Activated naive CD4-positive, alpha-beta T cell treated with anti-CD3 and anti-CD28 coated beads, Interleukin-2, amount 50 U/mL, for 72 hours (primary cell): ENCODE results near the gene SYNGAP1. TPM values are rescaled to one million over a fixed set of nuclear protein-coding genes. Genes with fewer than 3 reads are reported as not detected.

ENCODE experiments used
- ATAC-seq, 2 donors: fragments of 150-1000 bp; cut with Tn5 transposase; 2 replicates each; pipeline ENCODE4 v1.10.0; 2021; ENCODE audit warnings: mild to moderate bottlenecking in 2 of 2, moderate library complexity in 2 of 2
- DNase-seq, 2 donors: peaks; one replicate each; pipeline ENCODE4 v3.0.0; 2021 to 2022; ENCODE audit warnings: low spot score in 2 of 2
- H3K27ac Mint-ChIP-seq, 2 donors: one replicate each; pipeline ENCODE4 v1.8.0; 2022; ENCODE audit warnings: mild to moderate bottlenecking in 2 of 2, mixed read lengths in 2 of 2
- H3K36me3 Mint-ChIP-seq, 2 donors: one replicate each; pipeline ENCODE4 v1.8.0; 2022; ENCODE audit warnings: mixed read lengths in 2 of 2
- H3K9me3 Mint-ChIP-seq, 2 donors: one replicate each; pipeline ENCODE4 v1.8.0; 2022; ENCODE audit warnings: mixed read lengths in 2 of 2
- total RNA-seq, 2 donors: library from RNA; stranded (reverse); gene quantifications; one replicate each; pipeline ENCODE4 v1.2.3, GENCODE V29; 2022

SYNGAP1 gene
- total RNA-seq, 2 donors from 2014 or later = 70.5 to 71.7 TPM

GRCh38 chr6:33414592-33415271 lies 5.1 kb upstream of the SYNGAP1 start:
- DNase-seq (no peak), ATAC-seq (no peak)
- Mint-ChIP-seq H3K36me3 (peaks cover 21 to 38% of the 10 kb centered on the region in 2 donors), H3K27ac (peak overlapping the region in 1 of 2 donors; percentile 99), H3K9me3 (no peaks in the 10 kb centered on the region)

- ATAC-seq (no peak), DNase-seq (no peak)
- Mint-ChIP-seq H3K9me3 (no peaks in the 10 kb centered on the region), H3K36me3 (peaks cover 17 to 34% of the 10 kb centered on the region in 2 donors), H3K27ac (peak overlapping the region; percentile 86 to 99)
Observed at GRCh38 chr6:33415831-33416230, 4.0 kb upstream of the SYNGAP1 start.

- H3K36me3 Mint-ChIP-seq = peaks cover 17 to 30% of the 10 kb centered on the region in 2 donors
- no peaks in the 10 kb centered on the region for H3K9me3 Mint-ChIP-seq
- H3K27ac Mint-ChIP-seq = peak overlapping the region; percentile 86 to 99
- DNase-seq (peak; percentile 22 to 73), ATAC-seq (peak; percentile 5 to 15)
Observed at GRCh38 chr6:33416386-33417127, 3.3 kb upstream of the SYNGAP1 start.

GRCh38 chr6:33417128-33417902 lies 2.5 kb upstream of the SYNGAP1 start:
- DNase-seq = peak; percentile 22 to 77
- Mint-ChIP-seq H3K9me3 (no peaks in the 10 kb centered on the region), H3K36me3 (peaks cover 17 to 28% of the 10 kb centered on the region in 2 donors), H3K27ac (peak overlapping the region; percentile 86 to 99)
- peak in 1 of 2 donors; percentile 43 for ATAC-seq

- Mint-ChIP-seq H3K9me3 (no peaks in the 10 kb centered on the region), H3K36me3 (peaks cover 22% of the 10 kb centered on the region in 2 donors), H3K27ac (peak within 1 kb of the TSS; percentile 99 to 100)
- ATAC-seq (peak; percentile 77 to 88), DNase-seq (peak; percentile 96 to 100)
Observed at GRCh38 chr6:33417903-33418689, 1.8 kb upstream of the SYNGAP1 start, which contains the start of gene CUTA. Gene CUTA, minus strand, starts transcription at chr6:33418107. Its CDS starts 107 bp downstream, at chr6:33418000.

- peak; percentile 53 to 78 for DNase-seq
- peaks cover 22 to 29% of the 10 kb centered on the region in 2 donors for H3K36me3 Mint-ChIP-seq
- ATAC-seq = peak; percentile 3 to 4
- no peaks in the 10 kb centered on the region for H3K9me3 Mint-ChIP-seq
- peak overlapping the region; percentile 99 to 100 for H3K27ac Mint-ChIP-seq
Observed at GRCh38 chr6:33418690-33419291, 1.1 kb upstream of the SYNGAP1 start.

GRCh38 chr6:33420491-33421343 lies 852 bp downstream of the SYNGAP1 start:
- peaks cover 34 to 39% of the 10 kb centered on the region in 2 donors for H3K36me3 Mint-ChIP-seq
- peak overlapping the region in 1 of 2 donors; percentile 7 for H3K27ac Mint-ChIP-seq
- ATAC-seq (no peak), DNase-seq (no peak)
- no peaks in the 10 kb centered on the region for H3K9me3 Mint-ChIP-seq

GRCh38 chr6:33421344-33421643 lies 1.4 kb downstream of the SYNGAP1 start:
- Mint-ChIP-seq H3K27ac (peak overlapping the region; percentile 7 to 13), H3K9me3 (no peaks in the 10 kb centered on the region)

GRCh38 chr6:33423777-33424176 lies 3.9 kb downstream of the SYNGAP1 start:
- Mint-ChIP-seq H3K27ac (peak overlapping the region in 1 of 2 donors; percentile 93), H3K36me3 (peaks cover 14 to 32% of the 10 kb centered on the region in 2 donors), H3K9me3 (no peaks in the 10 kb centered on the region)
- ATAC-seq (no peak), DNase-seq (no peak)

More at GRCh38 chr6:33421344-33421643, 1.4 kb downstream of the SYNGAP1 start:
- DNase-seq = no peak
- no peak for ATAC-seq
- H3K36me3 Mint-ChIP-seq = peaks cover 29 to 33% of the 10 kb centered on the region in 2 donors

- Mint-ChIP-seq H3K36me3 (peaks cover 14 to 32% of the 10 kb centered on the region in 2 donors), H3K27ac (peak overlapping the region; percentile 93 to 95), H3K9me3 (no peaks in the 10 kb centered on the region)
- no peak for DNase-seq
- ATAC-seq = no peak
Observed at GRCh38 chr6:33424855-33425667, 5.2 kb downstream of the SYNGAP1 start.

- peak; percentile 82 to 86 for DNase-seq
- peak; percentile 66 to 73 for ATAC-seq
- peak overlapping the region; percentile 93 to 95 for H3K27ac Mint-ChIP-seq
- H3K9me3 Mint-ChIP-seq = no peaks in the 10 kb centered on the region
- H3K36me3 Mint-ChIP-seq = peaks cover 14 to 32% of the 10 kb centered on the region in 2 donors
Observed at GRCh38 chr6:33425668-33426577, 6.1 kb downstream of the SYNGAP1 start.

- ATAC-seq = peak; percentile 27 to 46
- no peak for DNase-seq
- Mint-ChIP-seq H3K9me3 (no peaks in the 10 kb centered on the region), H3K36me3 (peaks cover 14 to 32% of the 10 kb centered on the region in 2 donors), H3K27ac (peak overlapping the region; percentile 83 to 93)
Observed at GRCh38 chr6:33426590-33427511, 7.0 kb downstream of the SYNGAP1 start.
